Measurements from ENCODE around the gene SAMD4A.

DNA sequence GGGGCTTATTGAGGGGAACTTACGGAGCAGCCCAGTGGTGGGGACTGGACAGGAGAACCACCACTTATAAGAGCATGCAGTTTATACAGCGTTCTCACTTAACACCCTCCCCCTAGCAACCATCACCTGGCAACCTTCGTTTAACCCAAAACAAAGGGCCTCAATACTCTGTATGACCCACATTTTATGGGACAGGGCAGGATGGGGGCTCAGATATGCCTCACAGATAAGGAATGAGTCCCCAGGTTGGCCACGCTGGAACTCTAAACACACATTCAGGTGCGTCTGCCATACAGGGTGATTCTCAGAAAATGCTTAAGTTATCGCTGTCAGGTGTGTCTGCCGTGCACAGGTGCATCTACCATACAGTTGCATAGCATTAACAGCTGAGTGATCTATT, 236.5 kb downstream of the SAMD4A start:
- TF ChIP-seq EZH2 (IDR thresholded peaks at IDR 0.05; ENCODE audit: low read depth), result no peak
- TF ChIP-seq, protein P1, sequence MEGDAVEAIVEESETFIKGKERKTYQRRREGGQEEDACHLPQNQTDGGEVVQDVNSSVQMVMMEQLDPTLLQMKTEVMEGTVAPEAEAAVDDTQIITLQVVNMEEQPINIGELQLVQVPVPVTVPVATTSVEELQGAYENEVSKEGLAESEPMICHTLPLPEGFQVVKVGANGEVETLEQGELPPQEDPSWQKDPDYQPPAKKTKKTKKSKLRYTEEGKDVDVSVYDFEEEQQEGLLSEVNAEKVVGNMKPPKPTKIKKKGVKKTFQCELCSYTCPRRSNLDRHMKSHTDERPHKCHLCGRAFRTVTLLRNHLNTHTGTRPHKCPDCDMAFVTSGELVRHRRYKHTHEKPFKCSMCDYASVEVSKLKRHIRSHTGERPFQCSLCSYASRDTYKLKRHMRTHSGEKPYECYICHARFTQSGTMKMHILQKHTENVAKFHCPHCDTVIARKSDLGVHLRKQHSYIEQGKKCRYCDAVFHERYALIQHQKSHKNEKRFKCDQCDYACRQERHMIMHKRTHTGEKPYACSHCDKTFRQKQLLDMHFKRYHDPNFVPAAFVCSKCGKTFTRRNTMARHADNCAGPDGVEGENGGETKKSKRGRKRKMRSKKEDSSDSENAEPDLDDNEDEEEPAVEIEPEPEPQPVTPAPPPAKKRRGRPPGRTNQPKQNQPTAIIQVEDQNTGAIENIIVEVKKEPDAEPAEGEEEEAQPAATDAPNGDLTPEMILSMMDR (conservative IDR thresholded peaks at IDR 0.05), result no peak

All from PC-9 (cell line).